Colon (tissue), 2 donors: ENCODE results near the gene MGAT5.

Experiments used
- FAIRE-seq: peaks from 2 replicates; lab custom pipeline; 2012; peaks lifted over from hg19 to GRCh38; lab: Jason Lieb, UNC
- donor health status: control.
- donor health status: control.

The MGAT5 gene

GRCh38 chr2:134305109-134305491 lies 51.2 kb downstream of the MGAT5 start:
- no peak for FAIRE-seq

GRCh38 chr2:134306521-134306920 lies 52.6 kb downstream of the MGAT5 start:
- FAIRE-seq, result no peak

GRCh38 chr2:134307334-134307733 lies 53.5 kb downstream of the MGAT5 start:
- no peak for FAIRE-seq

GRCh38 chr2:134308474-134309385 lies 54.9 kb downstream of the MGAT5 start:
- FAIRE-seq, result no peak

- no peak for FAIRE-seq
Measured at GRCh38 chr2:134310107-134311079, 56.5 kb downstream of the MGAT5 start.

GRCh38 chr2:134312482-134312881 lies 58.6 kb downstream of the MGAT5 start:
- no peak for FAIRE-seq

- no peak for FAIRE-seq
Measured at GRCh38 chr2:134314202-134314601, 60.3 kb downstream of the MGAT5 start.

- no peak for FAIRE-seq
Measured at GRCh38 chr2:134314681-134315368, 61.0 kb downstream of the MGAT5 start.

- FAIRE-seq, result no peak
Measured at GRCh38 chr2:134315471-134315870, 61.6 kb downstream of the MGAT5 start.

GRCh38 chr2:134319596-134320254 lies 65.9 kb downstream of the MGAT5 start:
- no peak for FAIRE-seq

GRCh38 chr2:134320930-134321329 lies 67.1 kb downstream of the MGAT5 start:
- no peak for FAIRE-seq

GRCh38 chr2:134323777-134324176 lies 69.9 kb downstream of the MGAT5 start:
- no peak for FAIRE-seq

- FAIRE-seq, result no peak
Measured at GRCh38 chr2:134324430-134324829, 70.6 kb downstream of the MGAT5 start.

GRCh38 chr2:134324947-134325346 lies 71.1 kb downstream of the MGAT5 start:
- FAIRE-seq, result no peak

GRCh38 chr2:134325696-134326095 lies 71.8 kb downstream of the MGAT5 start:
- FAIRE-seq, result no peak

GRCh38 chr2:134327367-134327766 lies 73.5 kb downstream of the MGAT5 start:
- FAIRE-seq, result no peak

- FAIRE-seq, result no peak
Measured at GRCh38 chr2:134331081-134331480, 77.2 kb downstream of the MGAT5 start.

GRCh38 chr2:134333646-134334189 lies 79.8 kb downstream of the MGAT5 start:
- no peak for FAIRE-seq

GRCh38 chr2:134334542-134335353 lies 80.9 kb downstream of the MGAT5 start:
- FAIRE-seq, result no peak

GRCh38 chr2:134335601-134336000 lies 81.7 kb downstream of the MGAT5 start:
- no peak for FAIRE-seq

GRCh38 chr2:134336352-134336751 lies 82.5 kb downstream of the MGAT5 start:
- no peak for FAIRE-seq
